ENCODE results near the gene SLC12A6.

DNA sequence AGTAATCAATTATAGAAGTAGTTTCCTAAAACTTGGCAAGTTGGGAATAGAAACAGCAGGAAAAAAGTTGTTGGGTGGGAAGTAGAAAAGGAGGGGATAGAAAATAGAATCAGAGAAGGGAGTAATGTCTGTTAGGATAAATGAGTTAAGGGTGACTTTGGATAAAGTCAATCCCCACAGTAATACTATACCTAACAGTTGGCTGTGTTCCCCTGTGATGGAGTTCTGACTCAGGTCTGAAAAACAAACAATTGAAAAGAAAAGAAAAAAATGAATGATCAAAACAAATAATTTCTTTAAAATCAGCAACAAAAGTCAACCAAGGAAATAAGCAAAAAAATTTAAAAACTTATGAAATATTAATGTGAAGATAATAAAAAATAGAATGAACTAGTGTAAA, 62.4 kb downstream of the SLC12A6 start:
- TF ChIP-seq, protein P1, sequence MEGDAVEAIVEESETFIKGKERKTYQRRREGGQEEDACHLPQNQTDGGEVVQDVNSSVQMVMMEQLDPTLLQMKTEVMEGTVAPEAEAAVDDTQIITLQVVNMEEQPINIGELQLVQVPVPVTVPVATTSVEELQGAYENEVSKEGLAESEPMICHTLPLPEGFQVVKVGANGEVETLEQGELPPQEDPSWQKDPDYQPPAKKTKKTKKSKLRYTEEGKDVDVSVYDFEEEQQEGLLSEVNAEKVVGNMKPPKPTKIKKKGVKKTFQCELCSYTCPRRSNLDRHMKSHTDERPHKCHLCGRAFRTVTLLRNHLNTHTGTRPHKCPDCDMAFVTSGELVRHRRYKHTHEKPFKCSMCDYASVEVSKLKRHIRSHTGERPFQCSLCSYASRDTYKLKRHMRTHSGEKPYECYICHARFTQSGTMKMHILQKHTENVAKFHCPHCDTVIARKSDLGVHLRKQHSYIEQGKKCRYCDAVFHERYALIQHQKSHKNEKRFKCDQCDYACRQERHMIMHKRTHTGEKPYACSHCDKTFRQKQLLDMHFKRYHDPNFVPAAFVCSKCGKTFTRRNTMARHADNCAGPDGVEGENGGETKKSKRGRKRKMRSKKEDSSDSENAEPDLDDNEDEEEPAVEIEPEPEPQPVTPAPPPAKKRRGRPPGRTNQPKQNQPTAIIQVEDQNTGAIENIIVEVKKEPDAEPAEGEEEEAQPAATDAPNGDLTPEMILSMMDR (IDR thresholded peaks at IDR 0.05): no peak
- TF ChIP-seq EP300 (IDR thresholded peaks at IDR 0.05): no peak
- no peak for TF ChIP-seq POLR2A (IDR thresholded peaks at IDR 0.05)

Data from sigmoid colon (tissue), 4 donors.